GM18873 (cell line): ENCODE measurements around the gene NCS1.

Experiments
- ATAC-seq: cut with Tn5 transposase; IDR thresholded peaks from one replicate; pipeline ENCODE4 v1.9.1; 2021; ENCODE audit warnings: mild to moderate bottlenecking, moderate library complexity, moderate number of reproducible peaks; ENCODE audit not compliant: unreplicated experiment, low FRiP score

NCS1 gene

DNA sequence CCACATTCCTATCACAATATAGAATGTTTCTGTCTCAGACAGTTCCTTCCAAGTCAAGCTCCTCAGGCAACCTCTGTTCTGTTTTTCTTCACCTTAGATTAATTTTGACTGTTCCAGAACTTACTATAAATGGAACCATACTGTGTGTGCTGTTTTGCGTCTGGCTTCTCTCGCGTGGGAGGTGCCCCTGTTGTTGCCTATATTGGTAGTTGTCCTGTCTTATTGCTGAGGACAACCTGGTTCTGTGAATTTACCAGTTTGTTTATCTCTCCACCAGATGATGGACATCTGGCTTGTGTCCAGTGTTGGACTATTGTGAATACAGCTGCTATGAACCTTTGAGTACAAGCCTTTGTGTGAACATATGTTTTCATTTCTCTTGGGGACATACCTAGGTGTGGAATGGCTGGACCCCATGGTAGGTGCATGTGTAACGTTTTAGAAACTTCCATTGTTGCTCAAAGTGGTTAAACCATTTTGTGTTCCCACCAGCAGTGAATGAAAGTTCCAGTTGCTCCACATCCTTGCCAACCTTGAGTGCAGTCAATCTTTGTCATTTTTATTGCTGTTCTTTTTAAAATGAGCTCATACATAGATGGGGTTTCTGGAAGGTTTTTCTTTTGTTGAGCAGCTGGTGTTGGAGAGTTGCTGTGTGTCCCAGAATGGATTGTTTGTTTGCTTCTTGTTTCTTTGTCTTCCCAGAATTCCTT is 111.5 kb downstream of the NCS1 start:
- no peak for ATAC-seq

DNA sequence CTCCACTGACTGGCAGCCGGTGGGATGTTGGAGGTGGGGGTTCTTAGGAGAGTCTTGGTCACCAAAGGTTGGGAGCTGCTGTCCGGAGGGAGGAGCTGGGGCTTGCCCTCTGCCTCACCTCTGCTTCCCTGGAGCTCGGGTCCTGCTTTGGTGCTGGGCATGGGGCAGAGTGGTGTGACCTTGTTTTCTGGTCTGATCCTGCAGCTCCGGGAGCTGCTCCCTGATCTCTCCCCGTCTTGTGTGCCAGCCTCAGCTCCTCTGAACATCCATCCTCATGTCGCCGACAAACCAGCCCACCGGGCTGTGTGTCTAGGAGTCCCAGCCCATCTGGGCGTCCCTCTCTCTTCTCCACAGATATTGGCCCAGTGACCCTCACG is 112.0 kb downstream of the NCS1 start:
- ATAC-seq, result no peak

- ATAC-seq, result no peak
Observed at GRCh38 chr9:130284690-130285089, 112.5 kb downstream of the NCS1 start.

- ATAC-seq, result no peak
Observed at GRCh38 chr9:130285271-130285670, 113.1 kb downstream of the NCS1 start.

DNA sequence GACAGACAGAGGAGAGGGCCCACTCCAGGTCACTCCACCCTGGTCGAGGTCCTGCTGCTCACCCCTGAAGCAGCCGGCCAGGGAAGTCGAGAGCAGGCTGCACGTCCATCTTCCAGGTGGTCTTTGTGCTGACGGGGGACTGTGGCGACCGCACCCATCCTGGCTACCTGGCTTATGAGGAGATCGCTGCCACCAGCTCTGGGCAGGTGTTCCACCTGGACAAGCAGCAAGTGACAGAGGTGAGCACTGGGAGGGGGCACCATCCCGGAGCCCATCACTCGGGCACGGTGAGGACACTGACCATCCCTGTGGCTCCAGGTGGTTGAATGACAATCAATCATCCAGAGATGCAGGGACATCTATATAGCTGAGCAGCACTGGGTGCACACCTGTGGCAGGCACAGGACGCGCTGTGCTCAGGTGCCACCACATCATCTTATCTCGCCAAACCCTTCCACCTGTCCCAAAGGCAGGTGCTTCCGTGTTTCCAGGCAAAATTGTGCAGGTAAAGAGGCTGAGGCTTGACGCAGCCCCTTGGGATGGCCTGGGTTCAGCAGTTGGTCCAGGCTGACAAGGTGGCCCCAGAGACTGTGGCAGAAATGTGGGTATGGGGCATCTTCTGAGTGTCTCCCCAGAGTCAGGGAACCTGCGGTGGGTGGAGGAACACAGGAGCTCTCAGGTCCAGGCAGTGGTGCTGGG is 114.0 kb downstream of the NCS1 start:
- ATAC-seq, result no peak
